Peyer's patch (tissue), 4 donors: Measurements from ENCODE around the gene TMX1.

Experiments
- CTCF ChIP-seq, 6 experiments: fragments of 450-650 bp in 4 of 6; fragments of 200-600 bp in 2 of 6; sonication (generic) in 1 of 6; IDR thresholded peaks; one replicate each; pipeline ENCODE4 v1.5.1; 2017 to 2019; ENCODE audit warnings: antibody characterized with exemption in 6 of 6, mild to moderate bottlenecking in 3 of 6, moderate library complexity in 1 of 6
- POLR2A ChIP-seq, 2 donors: fragments of 450-650 bp; IDR thresholded peaks; one replicate each; pipeline ENCODE4 v1.5.1; 2017; ENCODE audit warnings: antibody characterized with exemption in 2 of 2, mild to moderate bottlenecking in 2 of 2, moderate library complexity in 2 of 2

- TF ChIP-seq CTCF (IDR thresholded peaks at IDR 0.05) (no peak), POLR2A (IDR thresholded peaks at IDR 0.05) (no peak)
These were observed 18.7 kb downstream of the TMX1 start for GRCh38 chr14:51258788-51259187.
